Activated naive CD4-positive, alpha-beta T cell treated with anti-CD3 and anti-CD28 coated beads, Interleukin-2, amount 50 U/mL, for 72 hours (primary cell): Measurements from ENCODE around the gene NABP2. TPM values are rescaled to one million over a fixed set of nuclear protein-coding genes. Genes with fewer than 3 reads are reported as not detected.

Source experiments
- total RNA-seq, 2 donors: library from RNA; stranded (reverse); gene quantifications; one replicate each; pipeline ENCODE4 v1.2.3, GENCODE V29; 2022

Gene NABP2
- total RNA-seq, 2 donors from 2014 or later: 60.7 to 90.5 TPM

Other genes starting within 250 kb of the NABP2 start
- gene SUOX, start 227.1 kb upstream of the NABP2 start, total RNA-seq: 10 to 100 TPM in 1 of 2 donors, 1 to 10 TPM in 1; 5.7 to 15.5 TPM
- 10 to 100 TPM; 17.0 to 19.5 TPM for gene IKZF4, start 203.3 kb upstream of the NABP2 start, total RNA-seq
- 10 to 100 TPM; 47.4 to 49.0 TPM for gene RPS26, start 182.4 kb upstream of the NABP2 start, total RNA-seq
- under 1 TPM; 0.25 to 0.34 TPM for gene ERBB3, start 144.2 kb upstream of the NABP2 start, total RNA-seq
- gene PA2G4, start 119.8 kb upstream of the NABP2 start, total RNA-seq: 100 to 1,000 TPM; 224 to 356 TPM
- gene RPL41, start 107.7 kb upstream of the NABP2 start, total RNA-seq: 1,000 to 10,000 TPM; 5,050 to 5,339 TPM
- gene ZC3H10, start 106.1 kb upstream of the NABP2 start, total RNA-seq: 10 to 100 TPM in 1 of 2 donors, 1 to 10 TPM in 1; 7.1 to 15.0 TPM
- 100 to 1,000 TPM; 159 to 197 TPM for gene ESYT1, start 96.1 kb upstream of the NABP2 start, total RNA-seq
- 100 to 1,000 TPM in 1 of 2 donors, 10 to 100 TPM in 1; 99.7 to 112 TPM for gene MYL6B, start 71.8 kb upstream of the NABP2 start, total RNA-seq
- 1,000 to 10,000 TPM; 1,014 to 1,193 TPM for gene MYL6, start 66.0 kb upstream of the NABP2 start, total RNA-seq
- gene SMARCC2, start 34.9 kb upstream of the NABP2 start, total RNA-seq: 100 to 1,000 TPM; 101 to 123 TPM
- gene RNF41, start 2.4 kb upstream of the NABP2 start, total RNA-seq: 10 to 100 TPM; 33.4 to 39.0 TPM
- gene SLC39A5, start 5.7 kb downstream of the NABP2 start, total RNA-seq: 1 to 10 TPM in 1 of 2 donors, under 1 TPM in 1; 0.51 to 2.0 TPM
- 10 to 100 TPM; 26.4 to 35.8 TPM for gene ANKRD52, start 34.0 kb downstream of the NABP2 start, total RNA-seq
- 1 to 10 TPM; 5.2 to 6.3 TPM for gene COQ10A, start 42.6 kb downstream of the NABP2 start, total RNA-seq
- gene CS, start 76.0 kb downstream of the NABP2 start, total RNA-seq: 100 to 1,000 TPM; 319 to 351 TPM
- 100 to 1,000 TPM in 1 of 2 donors, 10 to 100 TPM in 1; 58.2 to 112 TPM for gene CNPY2, start 91.6 kb downstream of the NABP2 start, total RNA-seq
- 10 to 100 TPM; 54.0 to 71.4 TPM for gene PAN2, start 109.7 kb downstream of the NABP2 start, total RNA-seq
- 10 to 100 TPM in 1 of 2 donors, 1 to 10 TPM in 1; 9.6 to 20.9 TPM for gene IL23A, start 114.5 kb downstream of the NABP2 start, total RNA-seq
- gene STAT2, start 135.8 kb downstream of the NABP2 start, total RNA-seq: 100 to 1,000 TPM; 170 to 172 TPM
- not detected for gene APOF, start 138.5 kb downstream of the NABP2 start, total RNA-seq
- 10 to 100 TPM; 60.4 to 61.6 TPM for gene TIMELESS, start 225.1 kb downstream of the NABP2 start, total RNA-seq
- not detected for gene MIP, start 230.3 kb downstream of the NABP2 start, total RNA-seq
- gene SPRYD4, start 244.2 kb downstream of the NABP2 start, total RNA-seq: 1 to 10 TPM; 3.4 to 3.9 TPM